NCI-H1417 treated with DMSO at 0.1 percent for 48 hours (cell line): Measurements from ENCODE around the gene FRRS1L.
A peak's percentile ranks its signal among the peaks of the same experiment; 100 is the strongest.

ENCODE experiments used
- DNase-seq: peaks from one replicate; lab custom pipeline; 2025; lab: John Stamatoyannopoulos, UW

The FRRS1L gene, protein sequence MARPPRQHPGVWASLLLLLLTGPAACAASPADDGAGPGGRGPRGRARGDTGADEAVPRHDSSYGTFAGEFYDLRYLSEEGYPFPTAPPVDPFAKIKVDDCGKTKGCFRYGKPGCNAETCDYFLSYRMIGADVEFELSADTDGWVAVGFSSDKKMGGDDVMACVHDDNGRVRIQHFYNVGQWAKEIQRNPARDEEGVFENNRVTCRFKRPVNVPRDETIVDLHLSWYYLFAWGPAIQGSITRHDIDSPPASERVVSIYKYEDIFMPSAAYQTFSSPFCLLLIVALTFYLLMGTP

DNA sequence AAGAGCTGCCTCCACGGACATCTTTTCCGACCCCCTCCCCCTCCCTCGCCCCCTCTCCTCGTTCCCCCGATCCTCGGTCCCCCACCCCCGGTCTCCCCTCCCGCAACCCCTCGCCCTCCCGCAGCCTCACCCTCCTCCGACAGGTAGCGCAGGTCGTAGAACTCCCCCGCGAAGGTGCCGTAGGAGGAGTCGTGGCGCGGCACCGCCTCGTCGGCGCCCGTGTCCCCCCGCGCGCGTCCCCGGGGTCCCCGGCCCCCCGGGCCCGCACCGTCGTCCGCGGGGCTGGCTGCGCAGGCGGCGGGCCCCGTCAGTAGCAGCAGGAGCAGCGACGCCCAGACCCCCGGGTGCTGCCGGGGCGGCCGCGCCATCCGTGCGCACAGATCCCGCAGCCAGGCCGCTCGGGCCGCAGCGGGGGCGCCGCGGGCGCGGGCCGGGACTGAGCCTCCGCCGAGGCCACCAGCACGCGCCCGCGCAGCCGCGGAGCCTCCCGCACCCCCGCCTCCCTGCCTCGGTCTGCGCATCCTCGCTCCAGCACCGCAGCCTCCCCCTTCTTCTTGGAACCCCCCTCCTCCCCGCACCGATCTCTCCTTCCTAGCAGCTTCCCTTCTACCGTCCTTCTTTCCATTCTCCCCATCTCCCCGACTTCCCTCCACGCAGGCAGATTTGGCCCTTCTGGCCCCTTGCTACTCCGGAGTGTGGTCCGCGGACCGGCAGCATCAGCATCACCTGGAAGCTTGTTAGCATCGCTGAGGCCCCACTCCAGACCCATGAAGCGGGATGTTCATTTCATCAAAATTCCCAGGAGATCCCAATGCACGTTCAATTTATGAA, at the start of gene FRRS1L:
Gene FRRS1L, minus strand, starts transcription at position 479 of the 831 bp plus-strand sequence. Its CDS starts 111 bp downstream, at position 368.
- peak; percentile 26 for DNase-seq

GRCh38 chr9:109214414-109214813, 47.4 kb upstream of the FRRS1L start:
- no peak for DNase-seq

DNA sequence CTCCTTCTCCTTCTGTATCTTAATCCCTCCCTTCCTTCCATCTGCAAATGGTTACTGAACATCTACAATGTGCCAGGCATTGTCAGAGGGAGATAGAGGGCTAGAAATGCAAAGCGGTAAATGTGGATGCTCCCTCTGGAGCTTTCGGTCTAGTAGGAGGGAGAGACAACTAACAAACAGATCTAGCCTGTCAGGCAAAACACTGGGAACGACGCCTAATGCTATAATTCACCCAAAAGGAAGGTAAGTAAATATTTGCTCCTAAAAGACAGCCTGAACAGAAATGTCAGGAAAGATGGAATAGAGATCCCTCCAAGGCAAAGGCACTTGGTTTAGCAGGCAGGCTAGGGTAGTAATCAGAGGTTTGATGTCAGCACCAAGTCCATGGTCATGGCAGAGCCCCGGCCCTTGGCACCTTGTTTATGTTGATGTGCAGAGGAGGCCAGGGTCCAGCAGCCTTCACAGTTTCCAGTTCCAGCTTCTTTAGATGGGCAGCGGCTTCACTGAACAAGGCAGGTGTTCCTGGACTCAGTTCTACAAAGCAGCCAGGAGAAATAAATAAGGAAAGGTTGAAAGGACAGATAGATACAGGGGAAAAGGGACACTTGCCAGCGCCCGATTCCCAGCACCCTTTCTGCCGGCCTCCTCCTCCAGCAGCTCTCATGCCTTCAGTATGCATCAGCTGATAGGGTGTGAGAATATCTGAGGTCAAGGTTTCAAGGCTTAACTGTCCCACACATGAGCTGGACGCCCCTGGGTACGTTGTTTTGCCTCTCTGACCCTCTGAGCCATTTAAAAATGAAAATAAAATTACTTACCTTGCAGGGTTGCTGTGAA, 46.5 kb upstream of the FRRS1L start:
- no peak for DNase-seq

DNA sequence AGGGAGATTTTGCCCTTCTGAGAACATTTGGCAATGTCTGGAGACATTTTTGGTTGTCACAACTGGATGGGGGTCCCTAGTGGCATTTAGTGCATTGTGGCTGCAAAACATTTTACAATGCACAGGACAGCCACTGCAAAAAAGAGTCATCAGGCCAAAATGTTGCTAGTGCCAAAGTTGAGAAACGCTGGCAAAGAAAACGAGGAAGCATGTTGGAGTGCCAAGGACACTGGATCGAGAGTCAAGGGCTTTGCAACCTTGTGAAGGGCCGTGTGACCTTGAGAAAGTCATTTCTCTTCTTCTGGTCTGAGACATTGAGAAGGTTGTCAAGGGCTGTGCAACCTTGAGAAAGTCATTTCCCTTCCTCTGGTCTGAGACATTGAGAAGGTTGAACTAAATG, 45.7 kb upstream of the FRRS1L start:
- DNase-seq = no peak

GRCh38 chr9:109206670-109207069, 39.6 kb upstream of the FRRS1L start:
- DNase-seq = no peak

DNA sequence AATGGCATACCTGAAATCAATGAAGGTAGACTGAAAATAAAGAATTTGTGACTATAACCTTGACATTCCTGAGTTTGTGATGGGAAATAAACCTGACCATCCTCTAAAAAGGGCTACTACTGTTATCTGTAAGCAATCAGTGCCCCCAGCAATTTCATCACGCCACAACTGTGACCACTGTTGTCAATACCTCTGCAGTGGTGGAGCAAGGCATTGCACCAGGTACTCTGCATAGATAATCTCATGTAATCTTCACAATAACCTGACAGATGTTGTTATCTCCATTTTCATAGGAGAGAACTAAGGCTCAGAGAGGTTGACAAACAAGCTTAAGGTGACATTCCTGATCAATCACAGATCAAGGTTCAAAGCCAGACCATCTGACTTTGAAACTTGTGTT, 38.5 kb upstream of the FRRS1L start:
- DNase-seq = no peak

DNA sequence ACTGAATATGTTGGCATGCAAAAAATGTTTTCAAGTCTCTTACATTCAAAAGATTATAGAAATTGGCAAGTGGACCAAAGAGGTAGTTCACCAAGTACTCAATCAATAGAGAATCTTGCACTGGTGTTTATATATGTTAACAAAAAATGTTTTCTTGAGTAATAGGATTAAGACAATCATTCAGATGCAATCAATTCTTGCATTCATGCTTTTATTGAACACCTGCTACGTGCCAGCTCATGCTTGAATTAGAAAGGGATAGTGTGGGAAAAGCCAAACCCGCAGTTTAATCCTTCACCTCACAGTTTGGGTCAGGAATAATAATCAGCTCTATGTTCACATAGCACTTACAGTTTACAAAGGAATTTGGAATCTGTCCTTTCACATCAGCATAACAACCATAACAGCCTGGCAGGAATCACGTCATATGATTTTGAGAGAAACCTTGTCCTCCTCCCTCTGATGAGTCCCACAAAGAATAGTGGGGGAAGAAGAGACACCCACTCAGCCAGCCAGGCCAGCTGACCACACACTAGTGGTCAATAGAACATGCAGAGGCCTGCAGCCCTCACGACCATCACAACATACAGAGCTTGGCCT, 36.8 kb upstream of the FRRS1L start:
- DNase-seq = no peak

DNA sequence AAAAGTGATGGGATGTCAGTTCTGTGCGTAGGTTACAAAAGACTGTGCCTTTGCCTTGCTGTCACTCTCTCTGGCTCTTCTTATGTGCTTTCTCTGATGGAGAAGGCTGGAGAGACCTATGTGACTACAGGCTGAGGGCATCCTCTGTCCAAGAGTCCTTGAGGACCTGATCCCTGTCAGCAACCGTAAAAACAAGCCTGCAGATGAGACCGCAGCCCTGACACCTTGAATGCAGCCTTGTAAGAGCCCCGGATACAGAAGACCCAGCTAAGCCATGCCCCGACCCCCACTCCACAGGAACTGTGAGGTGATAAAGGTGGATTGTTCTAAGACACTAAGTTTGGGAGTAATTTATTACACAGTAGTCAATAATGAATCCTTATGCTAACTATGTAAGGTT, 32.6 kb upstream of the FRRS1L start:
- DNase-seq = no peak

DNA sequence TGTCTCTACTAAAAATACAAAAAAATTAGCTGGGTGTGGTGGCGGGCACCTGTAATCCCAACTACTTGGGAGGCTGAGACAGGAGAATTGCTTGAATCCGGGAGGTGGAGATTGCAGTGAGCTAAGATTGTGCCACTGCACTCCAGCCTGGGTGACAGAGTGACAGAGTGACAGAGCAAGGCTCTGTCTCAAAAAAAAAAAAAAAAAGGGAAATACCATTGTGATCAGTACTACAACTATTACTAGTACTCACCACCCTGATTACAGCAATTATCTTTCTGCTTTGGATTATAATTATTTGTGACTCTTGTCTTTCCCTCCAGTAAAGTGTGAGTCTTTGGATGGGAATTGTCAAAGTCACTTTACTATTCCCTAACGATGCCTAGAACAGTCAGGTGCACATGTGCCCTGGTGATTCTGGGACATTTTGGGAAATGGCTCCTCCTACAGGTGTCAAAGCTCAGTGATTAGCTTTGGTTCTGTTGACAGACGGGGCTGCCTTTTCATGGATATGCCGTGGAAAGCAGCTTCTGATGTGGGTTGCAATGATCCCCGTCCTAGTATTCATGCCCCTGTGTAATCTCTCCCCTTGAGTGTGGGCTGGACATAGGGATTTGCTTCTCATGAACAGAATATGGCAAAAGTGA, 31.8 kb upstream of the FRRS1L start:
- no peak for DNase-seq

GRCh38 chr9:109193974-109194556, 27.0 kb upstream of the FRRS1L start:
- DNase-seq = no peak

GRCh38 chr9:109192732-109193361, 25.8 kb upstream of the FRRS1L start:
- no peak for DNase-seq

DNA sequence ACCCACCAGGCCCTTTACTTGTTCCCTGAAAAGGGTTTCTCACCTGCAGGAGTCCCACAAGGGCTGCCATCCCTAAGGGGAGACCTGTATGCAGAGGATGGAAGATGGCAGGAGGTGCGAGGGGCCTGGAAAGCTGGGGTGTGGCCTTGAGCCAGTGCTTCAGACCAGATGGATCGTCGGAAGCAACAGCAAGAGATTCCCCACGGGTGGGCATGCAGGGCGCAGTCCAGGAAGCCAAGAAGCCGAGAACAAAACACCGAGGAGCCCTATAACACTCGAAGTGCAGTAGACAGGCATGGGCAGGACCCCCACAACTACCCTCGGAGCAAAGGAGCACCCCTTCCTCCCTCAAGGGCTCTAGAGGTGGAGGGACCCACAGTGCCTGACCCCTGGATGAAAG, 24.7 kb upstream of the FRRS1L start:
- no peak for DNase-seq

GRCh38 chr9:109190151-109190550, 23.1 kb upstream of the FRRS1L start:
- DNase-seq = no peak

- DNase-seq = no peak
Measured at GRCh38 chr9:109186857-109187520, 19.9 kb upstream of the FRRS1L start.

GRCh38 chr9:109182940-109183798, 16.1 kb upstream of the FRRS1L start:
- DNase-seq = no peak

GRCh38 chr9:109182550-109182939, 15.5 kb upstream of the FRRS1L start:
- no peak for DNase-seq

DNA sequence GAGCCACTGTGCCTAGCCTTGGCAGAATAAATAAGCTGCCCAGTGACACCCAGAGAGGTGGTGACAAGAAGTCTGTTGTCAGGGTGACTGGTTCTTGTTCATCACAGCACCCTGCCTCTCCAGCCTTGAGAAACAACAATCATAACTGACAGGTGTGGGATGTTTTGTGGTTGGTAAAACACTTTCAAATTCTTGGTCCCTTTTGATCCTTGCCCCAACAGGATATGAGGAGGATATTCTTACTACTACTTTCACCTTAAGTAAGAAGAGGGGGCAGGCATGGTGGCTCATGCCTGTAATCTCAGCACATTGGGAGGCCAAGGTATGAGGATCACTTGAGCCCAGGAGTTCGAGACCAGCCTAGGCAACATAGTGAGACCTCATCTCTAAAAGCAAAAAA, 14.2 kb upstream of the FRRS1L start:
- no peak for DNase-seq

GRCh38 chr9:109179801-109180523, 12.9 kb upstream of the FRRS1L start:
- DNase-seq = no peak

GRCh38 chr9:109176963-109177362, 9.9 kb upstream of the FRRS1L start:
- DNase-seq = no peak
